ENCODE results near the gene SLC9A6. TPM values are rescaled to one million over a fixed set of nuclear protein-coding genes. Genes with fewer than 3 reads are reported as not detected.

Gene SLC9A6
- total and polyA plus RNA-seq, 7 experiments from 2014 or later, result 16.0 to 24.9 (median 18.9) TPM

DNA sequence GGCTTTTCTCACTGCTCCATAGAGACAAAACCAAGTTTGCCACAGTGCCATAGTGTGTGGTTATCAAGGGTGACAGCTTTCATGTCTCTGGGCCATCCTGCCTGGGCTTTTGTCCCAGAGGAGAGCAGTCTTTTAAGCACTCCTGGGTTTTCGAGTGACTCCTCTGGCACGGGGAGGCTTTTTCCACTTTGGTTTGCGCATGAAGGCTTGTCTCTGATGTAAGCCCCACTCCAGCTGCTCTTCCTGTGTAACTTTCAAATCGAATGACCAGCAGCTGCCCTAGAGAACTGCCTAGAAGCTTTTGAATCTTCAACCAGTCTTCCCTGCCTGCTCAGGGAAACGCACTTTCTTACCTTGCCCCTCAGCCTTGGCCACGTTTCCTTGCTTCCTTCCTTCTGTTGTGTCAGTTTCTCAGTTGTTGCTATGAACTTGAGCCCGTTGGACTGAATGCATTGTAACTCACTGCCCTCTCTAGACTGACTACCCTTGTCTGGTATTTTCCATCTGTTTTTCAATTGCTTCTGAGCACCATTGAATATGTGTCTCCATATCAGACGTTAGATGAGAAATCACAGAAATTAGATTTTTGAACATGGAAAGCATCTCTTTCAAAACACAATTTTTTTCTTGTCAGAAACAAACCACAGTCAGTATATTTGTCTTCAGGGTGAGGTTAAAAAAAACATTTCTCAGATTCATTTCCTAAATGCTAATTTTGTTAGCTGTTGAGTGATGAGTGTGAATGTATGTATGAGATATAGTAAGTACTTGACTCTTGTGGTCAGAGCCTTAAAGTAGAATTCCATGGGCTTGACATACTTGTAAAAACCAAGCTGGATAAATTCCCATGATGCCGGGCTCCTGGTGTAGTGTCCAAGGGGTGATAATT is 45.3 kb downstream of the SLC9A6 start:
- no peak overlapping the region for H3K4me3 ChIP-seq (ENCODE audit: low read length)
- no peaks in the 10 kb centered on the region for H3K9me3 ChIP-seq (ENCODE audit: control insufficient read depth in 2 of 3, low read length in 3 of 3)
- H3K27me3 Mint-ChIP-seq, result no peaks in the 10 kb centered on the region
- peaks cover 0 to 11% (median 3%) of the 10 kb centered on the region in 5 donors for H3K36me3 Mint-ChIP-seq
- H3K27ac Mint-ChIP-seq, result no peak overlapping the region
- DNase-seq (no peak), ATAC-seq (no peak)
- H3K4me1 ChIP-seq (ENCODE audit: control insufficient read depth in 2 of 2, insufficient read depth in 2 of 2, low read length in 2 of 2), result no peaks in the 10 kb centered on the region
- no peaks in the 10 kb centered on the region for H3K27me3 ChIP-seq (ENCODE audit: control insufficient read depth in 2 of 2, insufficient read depth in 2 of 2, low read length in 2 of 2)
- no peaks in the 10 kb centered on the region for H3K4me1 Mint-ChIP-seq
- ChIA-PET CTCF (interaction anchor here (5.0 kb wide), 1 partner anchor 133 kb away, joined by 60 read pairs; no protein-coding TSS in a partner anchor), POLR2A (interaction anchor here (0.7 kb wide), 2 partner anchors 123 to 175 kb away, joined by 3 to 4 read pairs; no protein-coding TSS in a partner anchor)
- intact Hi-C loops (cut with micrococcal nuclease), result no loop called here
- H3K27ac ChIP-seq (ENCODE audit: low read depth, low read length), result no peak overlapping the region
- H3K36me3 ChIP-seq (ENCODE audit: control insufficient read depth in 2 of 3, insufficient read depth in 3 of 3, low read length in 3 of 3), result peaks cover 0 to 7% (median 0%) of the 10 kb centered on the region in 3 experiments
- H3K4me3 Mint-ChIP-seq, result no peak overlapping the region
- no peaks in the 10 kb centered on the region for H3K9me3 Mint-ChIP-seq

GRCh38 chrX:136031626-136032025 is 46.4 kb downstream of the SLC9A6 start:
- H3K27ac ChIP-seq (ENCODE audit: low read depth, low read length), result no peak overlapping the region
- H3K9me3 ChIP-seq (ENCODE audit: control insufficient read depth in 2 of 3, low read length in 3 of 3), result no peaks in the 10 kb centered on the region
- H3K4me1 ChIP-seq (ENCODE audit: control insufficient read depth in 2 of 2, insufficient read depth in 2 of 2, low read length in 2 of 2), result no peaks in the 10 kb centered on the region
- ATAC-seq (no peak), DNase-seq (no peak)
- ChIA-PET CTCF (no interaction called here), POLR2A (no interaction called here)
- Mint-ChIP-seq H3K36me3 (peaks cover 0 to 7% (median 3%) of the 10 kb centered on the region in 5 donors), H3K4me3 (no peak overlapping the region), H3K4me1 (no peaks in the 10 kb centered on the region), H3K27me3 (no peaks in the 10 kb centered on the region), H3K27ac (no peak overlapping the region), H3K9me3 (no peaks in the 10 kb centered on the region)
- peaks cover 0 to 8% (median 0%) of the 10 kb centered on the region in 3 experiments for H3K36me3 ChIP-seq (ENCODE audit: control insufficient read depth in 2 of 3, insufficient read depth in 3 of 3, low read length in 3 of 3)
- H3K4me3 ChIP-seq (ENCODE audit: low read length), result no peak overlapping the region
- intact Hi-C loops (cut with micrococcal nuclease), result no loop called here
- no peaks in the 10 kb centered on the region for H3K27me3 ChIP-seq (ENCODE audit: control insufficient read depth in 2 of 2, insufficient read depth in 2 of 2, low read length in 2 of 2)

DNA sequence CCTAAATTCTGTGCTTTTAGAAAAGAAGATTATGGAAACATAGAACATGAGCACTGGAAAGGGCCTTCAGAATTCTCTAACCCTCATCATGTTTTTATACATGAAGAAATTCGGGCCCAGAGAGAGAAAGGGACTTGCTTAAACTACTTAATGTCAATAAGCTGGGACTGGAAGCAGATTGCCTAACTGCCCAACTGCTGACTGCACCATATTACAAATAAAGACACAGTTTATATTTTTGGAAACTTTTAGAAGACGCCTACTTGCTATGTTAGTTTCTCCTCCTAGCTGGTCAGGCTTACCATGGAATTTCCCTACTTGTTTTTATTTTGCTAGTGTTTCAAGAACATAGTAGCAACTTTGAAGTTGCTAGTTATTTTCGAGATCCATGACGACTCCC is 47.1 kb downstream of the SLC9A6 start:
- CTCF ChIA-PET, result no interaction called here
- H3K4me3 Mint-ChIP-seq, result no peak overlapping the region

GRCh38 chrX:136034668-136035067 is 49.4 kb downstream of the SLC9A6 start:
- peaks cover 0 to 7% (median 3%) of the 10 kb centered on the region in 5 donors for H3K36me3 Mint-ChIP-seq
- ATAC-seq, result no peak
- H3K9me3 Mint-ChIP-seq, result no peaks in the 10 kb centered on the region
- no peak overlapping the region for H3K4me3 Mint-ChIP-seq
- H3K27ac ChIP-seq (ENCODE audit: low read depth, low read length), result no peak overlapping the region
- no peaks in the 10 kb centered on the region for H3K27me3 ChIP-seq (ENCODE audit: control insufficient read depth in 2 of 2, insufficient read depth in 2 of 2, low read length in 2 of 2)
- no peak overlapping the region for H3K27ac Mint-ChIP-seq
- no peaks in the 10 kb centered on the region for H3K9me3 ChIP-seq (ENCODE audit: control insufficient read depth in 2 of 3, low read length in 3 of 3)
- DNase-seq, result no peak
- H3K27me3 Mint-ChIP-seq, result no peaks in the 10 kb centered on the region
- ChIA-PET CTCF (interaction anchor here (0.6 to 1.5 kb wide), 2 partner anchors 129 to 212 kb away, joined by 3 to 4 read pairs; no protein-coding TSS in a partner anchor), POLR2A (interaction anchor here (0.5 kb wide), 1 partner anchor 229 kb away, joined by 3 read pairs; no protein-coding TSS in a partner anchor)
- intact Hi-C loops (cut with micrococcal nuclease), result no loop called here
- no peak overlapping the region for H3K4me3 ChIP-seq (ENCODE audit: low read length)
- peaks cover 0 to 8% (median 0%) of the 10 kb centered on the region in 3 experiments for H3K36me3 ChIP-seq (ENCODE audit: control insufficient read depth in 2 of 3, insufficient read depth in 3 of 3, low read length in 3 of 3)
- H3K4me1 ChIP-seq (ENCODE audit: control insufficient read depth in 2 of 2, insufficient read depth in 2 of 2, low read length in 2 of 2), result no peaks in the 10 kb centered on the region
- no peaks in the 10 kb centered on the region for H3K4me1 Mint-ChIP-seq

More for the DNA sequence above, 47.1 kb downstream of the SLC9A6 start:
- DNase-seq, result no peak
- Histone ChIP-seq H3K27ac (ENCODE audit: low read depth, low read length) (no peak overlapping the region), H3K36me3 (ENCODE audit: control insufficient read depth in 2 of 3, insufficient read depth in 3 of 3, low read length in 3 of 3) (peaks cover 0 to 9% (median 0%) of the 10 kb centered on the region in 3 experiments), H3K9me3 (ENCODE audit: control insufficient read depth in 2 of 3, low read length in 3 of 3) (no peaks in the 10 kb centered on the region), H3K4me1 (ENCODE audit: control insufficient read depth in 2 of 2, insufficient read depth in 2 of 2, low read length in 2 of 2) (no peaks in the 10 kb centered on the region), H3K27me3 (ENCODE audit: control insufficient read depth in 2 of 2, insufficient read depth in 2 of 2, low read length in 2 of 2) (no peaks in the 10 kb centered on the region), H3K4me3 (ENCODE audit: low read length) (no peak overlapping the region)
- Mint-ChIP-seq H3K27me3 (no peaks in the 10 kb centered on the region), H3K27ac (no peak overlapping the region), H3K36me3 (peaks cover 0 to 7% (median 3%) of the 10 kb centered on the region in 5 donors), H3K9me3 (no peaks in the 10 kb centered on the region), H3K4me1 (no peaks in the 10 kb centered on the region)
- intact Hi-C loops (cut with micrococcal nuclease), result no loop called here
- ATAC-seq, result no peak
- POLR2A ChIA-PET, result no interaction called here

- Histone ChIP-seq H3K4me1 (ENCODE audit: control insufficient read depth in 2 of 2, insufficient read depth in 2 of 2, low read length in 2 of 2) (no peaks in the 10 kb centered on the region), H3K27ac (ENCODE audit: low read depth, low read length) (no peak overlapping the region), H3K9me3 (ENCODE audit: control insufficient read depth in 2 of 3, low read length in 3 of 3) (no peaks in the 10 kb centered on the region), H3K4me3 (ENCODE audit: low read length) (no peak overlapping the region), H3K36me3 (ENCODE audit: control insufficient read depth in 2 of 3, insufficient read depth in 3 of 3, low read length in 3 of 3) (peaks cover 0 to 6% (median 0%) of the 10 kb centered on the region in 3 experiments), H3K27me3 (ENCODE audit: control insufficient read depth in 2 of 2, insufficient read depth in 2 of 2, low read length in 2 of 2) (no peaks in the 10 kb centered on the region)
- DNase-seq, result no peak
- Mint-ChIP-seq H3K27ac (no peak overlapping the region), H3K9me3 (no peaks in the 10 kb centered on the region), H3K36me3 (peaks cover 0 to 6% (median under 1%) of the 10 kb centered on the region in 5 donors), H3K27me3 (no peaks in the 10 kb centered on the region), H3K4me1 (no peaks in the 10 kb centered on the region), H3K4me3 (no peak overlapping the region)
- intact Hi-C loops (cut with micrococcal nuclease), result no loop called here
- CTCF ChIA-PET, result no interaction called here
- POLR2A ChIA-PET, result interaction anchor here (0.6 kb wide), 1 partner anchor 689 kb away, joined by 3 read pairs; no protein-coding TSS in a partner anchor
- no peak for ATAC-seq
These were observed 50.4 kb downstream of the SLC9A6 start for GRCh38 chrX:136035663-136036062.

DNA sequence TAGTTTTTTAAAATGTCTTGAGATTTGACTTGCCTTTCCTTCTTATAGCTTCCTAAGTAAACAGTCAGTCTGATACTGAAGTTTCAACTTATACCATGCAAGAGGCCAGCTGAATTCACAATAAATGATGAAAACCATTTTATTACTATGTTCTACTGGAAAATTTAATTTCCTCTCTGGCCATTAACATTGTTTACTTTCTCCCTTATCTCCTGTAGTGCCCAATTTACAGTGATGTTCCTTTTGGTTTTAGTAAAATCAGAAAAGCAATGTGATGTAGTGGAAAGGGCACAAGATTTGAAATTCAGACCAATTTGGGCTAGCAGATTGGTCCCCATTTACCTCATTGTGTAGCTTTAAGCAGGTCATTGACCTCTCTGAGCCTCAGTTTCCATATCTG is 54.2 kb downstream of the SLC9A6 start:
- Mint-ChIP-seq H3K36me3 (peaks cover 0 to 8% (median 7%) of the 10 kb centered on the region in 5 donors), H3K9me3 (no peaks in the 10 kb centered on the region), H3K27ac (no peak overlapping the region), H3K4me3 (no peak overlapping the region), H3K4me1 (no peaks in the 10 kb centered on the region), H3K27me3 (no peaks in the 10 kb centered on the region)
- DNase-seq (no peak), ATAC-seq (no peak)
- Histone ChIP-seq H3K27ac (ENCODE audit: low read depth, low read length) (no peak overlapping the region), H3K4me3 (ENCODE audit: low read length) (no peak overlapping the region), H3K9me3 (ENCODE audit: control insufficient read depth in 2 of 3, low read length in 3 of 3) (no peaks in the 10 kb centered on the region), H3K36me3 (ENCODE audit: control insufficient read depth in 2 of 3, insufficient read depth in 3 of 3, low read length in 3 of 3) (peaks cover 0 to 6% (median 0%) of the 10 kb centered on the region in 3 experiments), H3K27me3 (ENCODE audit: control insufficient read depth in 2 of 2, insufficient read depth in 2 of 2, low read length in 2 of 2) (no peaks in the 10 kb centered on the region), H3K4me1 (ENCODE audit: control insufficient read depth in 2 of 2, insufficient read depth in 2 of 2, low read length in 2 of 2) (no peaks in the 10 kb centered on the region)
- intact Hi-C loops (cut with micrococcal nuclease), result no loop called here
- ChIA-PET CTCF (no interaction called here), POLR2A (interaction anchor here (0.7 kb wide), 1 partner anchor 22 kb away, joined by 7 read pairs; no protein-coding TSS in a partner anchor)

Measured in naive thymus-derived CD4-positive, alpha-beta T cell (primary cell).